ENCODE results near the gene ZNF787.

The ZNF787 gene

GRCh38 chr19:56092685-56093631 lies 28.1 kb downstream of the ZNF787 start:
- Histone ChIP-seq H3K27ac (no peak overlapping the region), H4K20me1 (ENCODE audit: insufficient read depth) (peaks cover 3% of the 10 kb centered on the region; the same call in 1 of the 2 replicates), H3K4me1 (ENCODE audit: low read depth, poor library complexity, severe bottlenecking) (peaks cover 21% of the 10 kb centered on the region), H3K27me3 (ENCODE audit: insufficient read depth, low read depth) (no peaks in the 10 kb centered on the region), H3K36me3 (ENCODE audit: insufficient read depth) (no peaks in the 10 kb centered on the region), H2AFZ (ENCODE audit: low read depth) (no peak overlapping the region), H3K4me2 (peak overlapping the region; percentile 31; the same call in 1 of the 2 replicates), H3K79me2 (ENCODE audit: insufficient read depth, low read depth) (peaks cover 23% of the 10 kb centered on the region), H3K4me3 (IDR thresholded peaks at IDR 0.05; ENCODE audit: insufficient read depth, low read depth, low read length) (no peak overlapping the region), H3K9ac (no peak overlapping the region)
- no peak for TF ChIP-seq CTCF (conservative IDR thresholded peaks at IDR 0.05; ENCODE audit: low read depth, low read length)

- no peak overlapping the region for H2AFZ ChIP-seq (ENCODE audit: low read depth)
- H4K20me1 ChIP-seq (ENCODE audit: insufficient read depth) = peaks cover 3% of the 10 kb centered on the region; the same call in 1 of the 2 replicates
- H3K27me3 ChIP-seq (ENCODE audit: insufficient read depth, low read depth) = no peaks in the 10 kb centered on the region
- peaks cover 21% of the 10 kb centered on the region for H3K4me1 ChIP-seq (ENCODE audit: low read depth, poor library complexity, severe bottlenecking)
- H3K4me3 ChIP-seq (IDR thresholded peaks at IDR 0.05; ENCODE audit: insufficient read depth, low read depth, low read length) = no peak overlapping the region
- H3K27ac ChIP-seq = no peak overlapping the region; the same call in 1 of the 2 replicates
- H3K79me2 ChIP-seq (ENCODE audit: insufficient read depth, low read depth) = peaks cover 23% of the 10 kb centered on the region
- no peak for TF ChIP-seq CTCF (conservative IDR thresholded peaks at IDR 0.05; ENCODE audit: low read depth, low read length)
- peak overlapping the region; percentile 31; the same call in 1 of the 2 replicates for H3K4me2 ChIP-seq
- H3K36me3 ChIP-seq (ENCODE audit: insufficient read depth) = no peaks in the 10 kb centered on the region
- no peak overlapping the region for H3K9ac ChIP-seq
These were observed 29.1 kb downstream of the ZNF787 start for GRCh38 chr19:56091751-56092546.

- no peak overlapping the region; the same call in 1 of the 2 replicates for H3K27ac ChIP-seq
- no peak overlapping the region for H2AFZ ChIP-seq (ENCODE audit: low read depth)
- H3K9ac ChIP-seq = no peak overlapping the region
These were observed 30.0 kb downstream of the ZNF787 start for GRCh38 chr19:56091066-56091490.

More at GRCh38 chr19:56091066-56091490, 30.0 kb downstream of the ZNF787 start:
- H3K36me3 ChIP-seq (ENCODE audit: insufficient read depth) = no peaks in the 10 kb centered on the region
- H3K4me1 ChIP-seq (ENCODE audit: low read depth, poor library complexity, severe bottlenecking) = peaks cover 21% of the 10 kb centered on the region
- no peak overlapping the region for H3K4me3 ChIP-seq (IDR thresholded peaks at IDR 0.05; ENCODE audit: insufficient read depth, low read depth, low read length)
- peaks cover 3% of the 10 kb centered on the region; the same call in 1 of the 2 replicates for H4K20me1 ChIP-seq (ENCODE audit: insufficient read depth)
- peaks cover 23% of the 10 kb centered on the region for H3K79me2 ChIP-seq (ENCODE audit: insufficient read depth, low read depth)
- TF ChIP-seq CTCF (conservative IDR thresholded peaks at IDR 0.05; ENCODE audit: low read depth, low read length) = no peak
- peak overlapping the region; percentile 31 for H3K4me2 ChIP-seq
- no peaks in the 10 kb centered on the region for H3K27me3 ChIP-seq (ENCODE audit: insufficient read depth, low read depth)
